HG02852 (cell line): ENCODE results near the gene ZCWPW1.
"Not testable (repeated sequence)": the region's sequence is repeated elsewhere in the genome, so short reads cannot be mapped to it uniquely, and the experiment has no call there.

Experiments used
- ATAC-seq: cut with Tn5 transposase; IDR thresholded peaks from one replicate; pipeline ENCODE4 v1.9.1; 2021; ENCODE audit warnings: mild to moderate bottlenecking, moderate library complexity; ENCODE audit not compliant: unreplicated experiment

Gene ZCWPW1

DNA sequence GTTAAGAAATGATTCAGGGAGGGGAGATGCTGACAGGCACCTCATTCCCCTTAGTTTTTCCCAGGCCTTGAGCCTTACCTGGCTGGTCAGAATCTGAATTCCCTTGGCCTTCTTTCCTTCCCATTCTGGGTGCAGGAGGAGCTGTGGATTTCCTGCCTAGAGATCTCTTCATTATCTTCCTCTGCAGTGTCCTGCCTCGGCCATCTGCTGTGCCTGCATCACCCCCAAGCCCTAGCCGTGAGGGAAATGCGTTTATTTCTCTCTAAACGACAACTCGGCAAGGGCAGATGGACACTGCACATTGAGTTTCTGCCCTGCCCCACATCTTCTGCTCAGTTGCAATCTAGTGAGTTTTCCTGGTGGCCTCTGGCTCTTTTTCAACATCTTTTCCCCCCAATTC lies 26.7 kb downstream of the ZCWPW1 start:
- no peak for ATAC-seq

GRCh38 chr7:100400656-100401055 lies 27.8 kb downstream of the ZCWPW1 start:
- no peak for ATAC-seq

GRCh38 chr7:100400041-100400440 lies 28.5 kb downstream of the ZCWPW1 start:
- no peak for ATAC-seq

DNA sequence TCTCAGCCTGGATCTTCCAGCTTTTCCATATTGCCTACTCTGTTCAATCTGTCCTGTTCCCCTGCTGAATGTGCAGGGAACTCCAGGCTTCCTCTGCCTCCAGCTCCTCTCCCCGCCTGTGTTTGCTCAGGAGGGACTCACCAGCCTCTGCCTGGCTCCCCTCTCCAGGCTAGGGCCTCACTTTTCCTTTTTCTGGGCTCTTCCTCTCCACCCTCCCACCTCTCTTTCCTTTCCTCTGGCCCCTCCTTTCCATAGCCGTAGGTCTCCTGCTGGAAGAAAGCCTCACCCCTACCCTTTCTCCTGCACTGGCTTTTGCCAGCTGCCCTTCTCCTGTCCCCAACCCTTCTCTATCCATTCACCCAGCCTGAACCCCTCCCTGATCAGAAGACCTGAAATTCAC lies 30.3 kb downstream of the ZCWPW1 start:
- ATAC-seq = no peak

GRCh38 chr7:100397315-100398081 lies 31.0 kb downstream of the ZCWPW1 start:
- no peak for ATAC-seq

- peak; percentile 86 for ATAC-seq
Measured at GRCh38 chr7:100396421-100396982, 32.0 kb downstream of the ZCWPW1 start.

DNA sequence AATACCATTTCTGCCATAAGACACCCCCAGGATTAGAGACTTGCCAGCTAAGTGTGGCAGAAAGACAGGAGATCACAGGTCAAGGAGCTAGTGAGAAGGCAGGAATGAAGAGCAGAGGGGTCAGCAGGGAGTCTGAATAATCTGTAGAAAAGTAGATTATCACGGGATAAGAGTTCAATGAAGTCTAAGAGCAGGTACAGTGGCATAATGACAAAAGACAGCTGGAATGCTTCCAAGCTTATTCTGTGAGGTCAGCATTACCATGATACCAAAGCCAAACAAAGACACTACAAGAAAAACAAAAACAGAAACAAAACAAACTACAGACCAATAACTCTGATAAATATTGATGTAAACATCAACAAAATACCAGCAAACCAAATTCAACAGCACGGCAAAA lies 34.4 kb downstream of the ZCWPW1 start:
- ATAC-seq = no peak

DNA sequence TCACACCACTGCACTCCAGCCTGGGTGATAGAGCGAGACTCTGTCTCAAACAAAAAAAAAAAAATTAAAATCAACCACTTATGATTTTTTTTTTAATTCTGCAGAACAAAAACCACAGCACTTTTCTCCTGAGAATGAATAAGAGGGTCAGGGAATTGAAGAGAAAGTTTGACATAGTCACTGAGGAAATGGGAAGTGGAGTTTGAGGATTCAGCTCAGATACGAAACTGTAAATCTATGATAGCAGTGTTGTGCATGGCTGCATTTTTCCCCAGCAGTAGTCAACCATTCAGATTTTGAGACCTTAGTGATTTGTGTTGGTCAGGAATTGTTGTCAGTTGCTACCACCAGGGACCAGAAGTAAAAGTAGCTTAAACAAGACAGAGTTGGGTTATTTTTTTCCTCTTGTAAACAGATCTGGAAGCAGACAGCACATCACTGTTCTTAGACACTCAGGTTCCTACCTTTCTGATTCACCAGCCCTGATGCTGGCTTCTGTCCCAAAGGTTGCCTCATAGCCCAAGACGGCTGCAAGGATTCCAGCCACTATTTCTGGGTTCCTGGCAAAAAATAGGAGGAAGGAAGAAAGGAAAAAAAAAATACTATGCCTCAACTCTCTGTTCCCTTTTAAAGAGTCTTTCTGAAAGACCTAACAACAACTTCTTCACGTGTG lies 35.1 kb downstream of the ZCWPW1 start:
- no peak for ATAC-seq

DNA sequence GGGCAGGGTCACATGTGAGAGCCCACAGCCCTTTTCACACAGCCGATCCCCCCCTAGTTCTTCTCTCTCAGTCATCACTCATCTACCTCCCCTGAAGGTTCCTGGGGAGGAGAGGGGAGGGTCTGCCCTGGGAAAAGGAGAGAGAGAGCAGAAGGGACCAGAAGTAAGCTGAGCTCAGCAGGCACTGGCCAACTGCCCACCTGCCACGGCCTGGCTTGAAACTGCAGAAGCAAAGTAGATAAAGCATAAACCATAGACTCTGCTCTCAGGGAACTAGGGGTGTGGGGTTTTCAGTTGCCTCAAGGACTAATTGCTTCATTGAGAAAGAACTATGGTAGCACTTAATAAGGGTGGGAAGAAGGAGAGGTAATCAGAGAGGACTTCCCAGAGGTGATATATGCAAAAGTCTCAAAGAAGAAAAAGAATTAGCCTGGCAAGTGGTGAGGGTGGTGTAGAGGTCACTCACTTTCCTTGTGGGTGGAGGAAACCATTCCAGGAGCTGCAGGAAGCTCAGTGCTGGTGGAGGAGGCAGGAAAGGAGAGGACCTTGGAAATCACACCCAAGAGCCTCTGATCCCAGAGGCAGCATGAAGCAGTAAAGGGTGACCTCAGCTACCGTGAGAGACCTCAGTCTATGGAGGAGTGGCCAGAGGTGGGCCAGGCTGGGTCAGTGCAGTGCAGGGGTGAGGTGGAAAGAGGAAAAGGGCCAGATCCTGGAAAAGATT lies 38.1 kb downstream of the ZCWPW1 start:
- no peak for ATAC-seq

GRCh38 chr7:100389437-100390088 lies 38.9 kb downstream of the ZCWPW1 start:
- ATAC-seq = no peak

- ATAC-seq = no peak
Measured at GRCh38 chr7:100387695-100388094, 40.8 kb downstream of the ZCWPW1 start.

DNA sequence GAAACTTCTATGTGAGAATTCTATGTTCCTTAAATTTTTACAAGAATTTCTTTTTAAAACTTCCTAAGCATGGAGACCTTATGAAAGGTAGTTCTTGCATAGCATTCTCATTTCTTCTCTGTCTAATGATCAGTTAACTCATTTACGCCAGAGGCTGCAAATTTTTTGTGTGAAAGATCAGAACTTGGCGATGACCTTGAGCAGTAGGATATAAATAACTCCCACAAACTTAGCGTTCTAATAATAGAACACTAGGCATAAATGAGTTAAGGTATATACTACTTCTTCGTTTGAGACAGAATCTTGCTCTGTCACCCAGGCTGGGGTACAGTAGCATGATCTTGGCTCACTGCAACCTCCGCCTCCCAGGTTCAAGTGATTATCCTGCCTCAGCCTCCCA lies 41.6 kb downstream of the ZCWPW1 start:
- no peak for ATAC-seq

DNA sequence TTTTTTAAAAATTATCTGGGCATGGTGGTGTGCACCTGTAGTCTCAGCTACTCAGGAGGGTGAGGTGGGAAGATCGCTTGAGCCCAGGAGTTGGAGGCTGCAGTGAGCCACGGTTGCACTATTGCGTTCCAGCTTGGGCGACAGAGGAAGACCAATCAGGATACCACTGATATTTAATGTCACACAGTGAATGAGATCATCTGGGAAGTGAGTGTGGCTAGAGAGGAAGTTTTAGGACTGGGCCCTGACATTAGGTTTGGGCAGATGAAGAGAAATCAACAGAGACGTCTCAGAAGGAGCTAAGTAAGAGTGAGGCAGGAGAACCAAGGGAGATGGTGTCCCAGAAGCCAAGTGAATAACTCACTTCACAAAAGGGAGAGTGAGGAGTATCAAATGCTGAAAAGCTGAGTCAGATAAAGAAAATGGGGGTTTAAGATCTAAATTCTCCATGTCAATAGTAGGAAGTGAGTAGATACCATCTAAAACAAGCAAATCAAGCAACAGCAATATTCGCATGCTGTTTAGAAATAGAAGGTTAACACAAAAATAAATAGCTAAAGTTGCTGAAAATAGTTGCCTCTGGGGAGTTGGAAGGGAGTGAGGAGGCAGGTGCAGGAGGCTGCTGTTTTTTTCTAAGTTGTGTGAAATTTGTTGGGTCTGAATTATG lies 43.7 kb downstream of the ZCWPW1 start:
- no peak for ATAC-seq

DNA sequence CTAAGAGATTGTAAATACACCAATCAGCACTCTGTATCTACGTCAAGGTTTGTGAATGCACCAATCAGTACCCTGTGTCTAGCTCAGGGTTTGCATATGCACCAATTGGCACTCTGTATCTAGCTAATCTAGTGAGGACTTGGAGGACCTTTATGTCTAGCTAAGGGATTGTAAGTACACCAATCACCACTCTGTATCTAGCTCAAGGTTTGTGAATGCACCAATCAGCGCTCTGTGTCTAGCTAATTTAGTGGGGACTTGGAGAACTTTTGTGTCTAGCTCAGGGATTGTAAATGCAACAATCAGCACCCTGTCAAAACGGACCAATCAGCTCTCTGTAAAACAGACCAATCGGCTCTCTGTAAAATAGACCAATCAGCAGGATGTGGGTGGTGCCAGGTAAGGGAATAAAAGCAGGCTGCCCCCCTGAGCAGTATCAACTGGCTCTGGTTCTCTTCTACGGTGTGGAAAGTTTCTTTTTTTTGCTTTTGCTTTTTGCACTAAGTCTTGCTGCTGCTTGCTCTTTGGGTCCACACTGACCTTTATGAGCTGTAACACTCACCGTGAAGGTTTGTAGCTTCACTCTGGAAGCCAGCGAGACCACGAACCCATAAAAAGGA lies 46.2 kb downstream of the ZCWPW1 start:
- not testable (repeated sequence) for ATAC-seq

GRCh38 chr7:100381531-100382233 lies 46.8 kb downstream of the ZCWPW1 start:
- ATAC-seq = not testable (repeated sequence)

- ATAC-seq = no peak
Measured at GRCh38 chr7:100380196-100380595, 48.3 kb downstream of the ZCWPW1 start.

- no peak for ATAC-seq
Measured at GRCh38 chr7:100378114-100378755, 50.3 kb downstream of the ZCWPW1 start.

- no peak for ATAC-seq
Measured at GRCh38 chr7:100376066-100376465, 52.4 kb downstream of the ZCWPW1 start.

- ATAC-seq = no peak
Measured at GRCh38 chr7:100374601-100375000, 53.9 kb downstream of the ZCWPW1 start.
